ENCODE measurements around the gene OPA1. TPM values are rescaled to one million over a fixed set of nuclear protein-coding genes. Genes with fewer than 3 reads are reported as not detected.

OPA1 gene
- total and polyA plus RNA-seq, 2 experiments from 2014 or later = 24.9 to 89.9 TPM

GRCh38 chr3:193641440-193641775 lies 48.4 kb downstream of the OPA1 start:
- no peaks in the 10 kb centered on the region for H3F3A ChIP-seq (replicated peaks; ENCODE audit: low read depth)
- peaks cover 32% of the 10 kb centered on the region for H3K36me3 Mint-ChIP-seq (ENCODE audit: low read depth)
- no peaks in the 10 kb centered on the region; the same call in 1 of the 2 replicates for H3K4me1 ChIP-seq (ENCODE audit: insufficient read depth)
- H3K4me2 ChIP-seq = no peak overlapping the region
- no peak overlapping the region for H3K4me3 Mint-ChIP-seq
- H3K27ac ChIP-seq (ENCODE audit: low read depth) = no peak overlapping the region
- H3K4me3 ChIP-seq = no peak overlapping the region
- TF ChIP-seq NANOG (IDR thresholded peaks at IDR 0.05; ENCODE audit: borderline replicate concordance) = no peak
- no peak for TF ChIP-seq EZH2phosphoT487 (IDR thresholded peaks at IDR 0.05; ENCODE audit: unreplicated experiment)
- TF ChIP-seq REST (IDR thresholded peaks at IDR 0.05; ENCODE audit: unreplicated experiment) = no peak
- no peak for TF ChIP-seq ZNF114 (CRISPR knock-in tag; IDR thresholded peaks at IDR 0.05)
- TF ChIP-seq JUNB (IDR thresholded peaks at IDR 0.05; ENCODE audit: unreplicated experiment) = no peak
- no peak for TF ChIP-seq STAT1 (IDR thresholded peaks at IDR 0.05; ENCODE audit: unreplicated experiment)
- TF ChIP-seq CREB1 (CRISPR knock-in tag; IDR thresholded peaks at IDR 0.05; ENCODE audit: low read depth) = no peak
- TF ChIP-seq CTCF (conservative IDR thresholded peaks at IDR 0.05; ENCODE audit: low read depth in 2 of 2) = no peak
- TF ChIP-seq ETS1 (IDR thresholded peaks at IDR 0.05) = no peak
- no peak for TF ChIP-seq ZNF331 (CRISPR knock-in tag; IDR thresholded peaks at IDR 0.05; ENCODE audit: low read depth)
- TF ChIP-seq POLR2AphosphoS5 (IDR thresholded peaks at IDR 0.05; ENCODE audit: low read depth) = no peak
- no peak for TF ChIP-seq EZH2 (IDR thresholded peaks at IDR 0.05; ENCODE audit: low read depth, unreplicated experiment)
- no peak for TF ChIP-seq ZNF462 (CRISPR knock-in tag; IDR thresholded peaks at IDR 0.05)
- no peak overlapping the region for H3K27ac Mint-ChIP-seq
- no peaks in the 10 kb centered on the region for H3K27me3 ChIP-seq (ENCODE audit: insufficient read depth)
- no peaks in the 10 kb centered on the region for H4K20me1 ChIP-seq (replicated peaks; ENCODE audit: insufficient read depth)
- no peaks in the 10 kb centered on the region for H3K9me2 ChIP-seq (ENCODE audit: insufficient read depth)
- no peak overlapping the region for H2AFZ ChIP-seq
- peaks cover 4% of the 10 kb centered on the region for H3K4me1 Mint-ChIP-seq
- DNase-seq (ENCODE audit: low spot score) = no peak
- peaks cover 44% of the 10 kb centered on the region; the same call in 1 of the 2 replicates for H3K36me3 ChIP-seq (ENCODE audit: insufficient read depth)
- no peaks in the 10 kb centered on the region for H3K79me2 ChIP-seq (replicated peaks; ENCODE audit: insufficient read depth)
- ATAC-seq = no peak
- H3K27me3 Mint-ChIP-seq (ENCODE audit: insufficient read depth, low read depth, poor library complexity) = no peaks in the 10 kb centered on the region
- H3K9me3 Mint-ChIP-seq = no peaks in the 10 kb centered on the region

All from GM23338 (cell line).